ENCODE measurements around the gene ALOXE3. TPM values are rescaled to one million over a fixed set of nuclear protein-coding genes. Genes with fewer than 3 reads are reported as not detected.
A peak's percentile ranks its signal among the peaks of the same experiment; 100 is the strongest.

ALOXE3 gene
- total and polyA plus RNA-seq, 4 donors: 0.12 to 0.68 (median 0.28) TPM; not detected in 1

DNA sequence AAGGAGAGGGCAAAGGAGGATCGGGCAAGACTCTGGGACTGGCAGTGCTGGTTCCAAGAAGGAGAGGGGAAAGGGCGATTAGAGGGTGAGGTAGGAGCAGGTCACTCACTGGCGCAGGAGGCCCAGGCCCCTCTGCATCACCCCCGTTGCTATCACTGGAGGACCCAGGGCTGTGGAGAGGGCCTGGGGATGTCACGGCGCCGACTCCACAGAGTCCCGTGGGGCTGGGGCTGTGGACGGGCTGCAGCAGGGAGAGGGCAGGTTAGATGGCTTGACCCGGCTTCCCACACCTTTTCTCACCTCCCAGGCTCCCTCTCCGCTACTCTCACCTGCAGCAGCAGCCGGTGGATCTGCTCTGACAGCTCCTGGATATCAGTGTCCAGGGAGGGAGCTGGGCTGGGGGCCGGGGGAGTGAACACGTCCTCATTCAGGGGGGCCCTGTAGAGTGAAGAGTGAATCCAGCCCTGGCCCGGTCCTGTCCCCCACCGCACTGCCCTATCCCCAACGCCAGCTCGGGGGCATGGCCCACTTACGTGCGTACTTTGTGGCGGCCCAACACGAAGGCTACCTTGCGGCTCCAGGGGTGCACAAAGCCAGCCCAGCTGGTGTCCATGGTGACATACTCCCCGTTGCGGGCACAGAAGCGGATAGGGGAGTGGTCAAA is 29.0 kb upstream of the ALOXE3 start:
- no peaks in the 10 kb centered on the region for H3K9me3 ChIP-seq (ENCODE audit: control insufficient read depth in 4 of 4, insufficient read depth in 3 of 4, low read length in 3 of 4)
- H3K27ac ChIP-seq (ENCODE audit: low read depth in 1 of 2, low read length in 1 of 2): no peak overlapping the region
- H3K9ac ChIP-seq (ENCODE audit: insufficient read depth in 1 of 2, low read length in 2 of 2): no peak overlapping the region
- DNase-seq (no peak), ATAC-seq (ENCODE audit: insufficient read depth, low FRiP score) (no peak)
- H3K36me3 ChIP-seq (ENCODE audit: control insufficient read depth in 4 of 4, insufficient read depth in 4 of 4, low read length in 4 of 4): peaks cover 45 to 77% (median 55%) of the 10 kb centered on the region in 4 donors
- no peaks in the 10 kb centered on the region for H3K27me3 ChIP-seq (ENCODE audit: control insufficient read depth in 3 of 3, insufficient read depth in 3 of 3, low read length in 2 of 3)
- 92% methylated on average over 23 to 26 of the region's 26 CpGs for WGBS, 2 donors
- peaks cover 0 to 18% (median 4%) of the 10 kb centered on the region in 5 donors for H3K4me1 ChIP-seq (ENCODE audit: control insufficient read depth in 5 of 5, insufficient read depth in 5 of 5, low read length in 5 of 5)
- H3K4me3 ChIP-seq: no peak overlapping the region
- TF ChIP-seq, protein P1, sequence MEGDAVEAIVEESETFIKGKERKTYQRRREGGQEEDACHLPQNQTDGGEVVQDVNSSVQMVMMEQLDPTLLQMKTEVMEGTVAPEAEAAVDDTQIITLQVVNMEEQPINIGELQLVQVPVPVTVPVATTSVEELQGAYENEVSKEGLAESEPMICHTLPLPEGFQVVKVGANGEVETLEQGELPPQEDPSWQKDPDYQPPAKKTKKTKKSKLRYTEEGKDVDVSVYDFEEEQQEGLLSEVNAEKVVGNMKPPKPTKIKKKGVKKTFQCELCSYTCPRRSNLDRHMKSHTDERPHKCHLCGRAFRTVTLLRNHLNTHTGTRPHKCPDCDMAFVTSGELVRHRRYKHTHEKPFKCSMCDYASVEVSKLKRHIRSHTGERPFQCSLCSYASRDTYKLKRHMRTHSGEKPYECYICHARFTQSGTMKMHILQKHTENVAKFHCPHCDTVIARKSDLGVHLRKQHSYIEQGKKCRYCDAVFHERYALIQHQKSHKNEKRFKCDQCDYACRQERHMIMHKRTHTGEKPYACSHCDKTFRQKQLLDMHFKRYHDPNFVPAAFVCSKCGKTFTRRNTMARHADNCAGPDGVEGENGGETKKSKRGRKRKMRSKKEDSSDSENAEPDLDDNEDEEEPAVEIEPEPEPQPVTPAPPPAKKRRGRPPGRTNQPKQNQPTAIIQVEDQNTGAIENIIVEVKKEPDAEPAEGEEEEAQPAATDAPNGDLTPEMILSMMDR (IDR thresholded peaks at IDR 0.05; ENCODE audit: control extremely low read depth, extremely low read depth): no peak

DNA sequence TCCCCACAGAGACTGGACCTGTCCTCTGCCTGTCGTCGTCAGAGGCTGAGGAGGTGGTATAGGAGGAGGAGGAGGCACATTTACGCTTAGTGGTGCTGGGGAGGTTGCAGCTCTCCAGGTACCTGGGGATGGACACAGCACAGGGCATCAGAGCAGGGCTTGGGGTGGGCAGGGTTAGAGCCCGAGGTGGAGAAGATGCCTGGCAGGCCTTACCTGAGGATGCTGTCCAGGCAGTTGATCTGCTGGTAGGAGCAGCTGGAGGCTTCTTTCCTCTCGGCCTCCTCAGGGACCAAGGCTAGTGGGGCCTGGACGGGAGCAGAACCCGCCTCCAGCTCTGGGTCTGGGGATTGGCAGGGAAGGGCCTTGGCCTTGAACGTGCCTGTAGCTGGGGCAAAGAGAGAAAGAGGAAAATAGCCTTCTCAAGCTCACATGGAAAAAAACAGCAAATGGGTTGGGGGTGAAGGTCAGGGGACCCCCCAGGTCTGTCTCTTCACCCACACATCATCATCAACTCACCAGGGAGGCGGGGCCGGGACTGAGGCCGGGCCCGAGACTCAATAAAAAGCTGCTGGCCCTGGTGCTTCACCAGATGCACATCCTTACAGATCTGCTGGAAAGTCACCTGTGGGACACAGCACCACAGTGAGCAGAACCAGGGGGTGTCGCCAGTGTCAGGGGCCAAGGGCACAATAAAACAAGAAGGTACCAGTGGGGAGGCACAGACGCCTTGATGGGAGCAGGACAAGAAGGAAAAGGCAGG is 28.2 kb upstream of the ALOXE3 start:
- no peak overlapping the region for H3K27ac ChIP-seq (ENCODE audit: low read depth in 1 of 2, low read length in 1 of 2)
- no peaks in the 10 kb centered on the region for H3K27me3 ChIP-seq (ENCODE audit: control insufficient read depth in 3 of 3, insufficient read depth in 3 of 3, low read length in 2 of 3)
- TF ChIP-seq, protein P1 (IDR thresholded peaks at IDR 0.05; ENCODE audit: control extremely low read depth, extremely low read depth): no peak
- ATAC-seq (ENCODE audit: insufficient read depth, low FRiP score) (no peak), DNase-seq (no peak)
- H3K4me3 ChIP-seq: no peak overlapping the region
- no peak overlapping the region for H3K9ac ChIP-seq (ENCODE audit: insufficient read depth in 1 of 2, low read length in 2 of 2)
- 93 to 94% methylated on average over 14 of the region's 14 CpGs for WGBS, 2 donors
- H3K4me1 ChIP-seq (ENCODE audit: control insufficient read depth in 5 of 5, insufficient read depth in 5 of 5, low read length in 5 of 5): peaks cover 0 to 12% (median 4%) of the 10 kb centered on the region in 5 donors
- H3K9me3 ChIP-seq (ENCODE audit: control insufficient read depth in 4 of 4, insufficient read depth in 3 of 4, low read length in 3 of 4): no peaks in the 10 kb centered on the region
- peaks cover 47 to 85% (median 60%) of the 10 kb centered on the region in 4 donors for H3K36me3 ChIP-seq (ENCODE audit: control insufficient read depth in 4 of 4, insufficient read depth in 4 of 4, low read length in 4 of 4)

DNA sequence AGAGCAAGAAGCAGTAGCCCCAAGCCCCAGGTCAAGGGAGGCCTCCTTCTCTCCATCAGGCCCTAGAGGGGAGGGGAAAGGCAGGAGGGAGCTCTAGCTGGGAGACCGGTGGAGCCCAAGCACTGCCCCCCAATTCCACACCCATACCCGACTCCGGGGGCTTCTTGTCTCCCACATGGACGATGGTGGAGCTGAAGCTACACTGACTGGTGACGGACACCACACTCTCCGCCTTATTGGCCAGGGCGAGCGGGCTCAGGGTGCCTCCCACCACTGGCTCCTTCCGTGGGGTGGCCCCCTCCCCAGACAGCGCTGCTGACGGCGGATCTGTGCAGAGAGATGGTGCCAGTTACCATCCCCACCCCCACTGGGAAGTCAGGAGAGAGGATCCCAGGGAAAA is 27.5 kb upstream of the ALOXE3 start:
- TF ChIP-seq, protein P1 (IDR thresholded peaks at IDR 0.05; ENCODE audit: control extremely low read depth, extremely low read depth): no peak
- Histone ChIP-seq H3K9ac (ENCODE audit: insufficient read depth in 1 of 2, low read length in 2 of 2) (no peak overlapping the region), H3K27me3 (ENCODE audit: control insufficient read depth in 3 of 3, insufficient read depth in 3 of 3, low read length in 2 of 3) (no peaks in the 10 kb centered on the region), H3K27ac (ENCODE audit: low read depth in 1 of 2, low read length in 1 of 2) (peak overlapping the region in 1 of 2 donors; percentile 4), H3K36me3 (ENCODE audit: control insufficient read depth in 4 of 4, insufficient read depth in 4 of 4, low read length in 4 of 4) (peaks cover 52 to 91% (median 65%) of the 10 kb centered on the region in 4 donors), H3K4me3 (no peak overlapping the region), H3K4me1 (ENCODE audit: control insufficient read depth in 5 of 5, insufficient read depth in 5 of 5, low read length in 5 of 5) (peaks cover 0 to 9% (median 1%) of the 10 kb centered on the region in 5 donors), H3K9me3 (ENCODE audit: control insufficient read depth in 4 of 4, insufficient read depth in 3 of 4, low read length in 3 of 4) (no peaks in the 10 kb centered on the region)
- DNase-seq (no peak), ATAC-seq (ENCODE audit: insufficient read depth, low FRiP score) (no peak)
- WGBS, 2 donors: 94 to 97% methylated on average over 12 of the region's 12 CpGs

All from lung (tissue), 12 donors.